GM20431 (cell line): ENCODE data around the gene SCMH1.

ENCODE experiments used
- in situ Hi-C: fragments of 300-500 bp; cut with MseI, MboI; formaldehyde crosslinking; loops from one replicate; pipeline ENCODE4 v1.15.0; 2020; ENCODE audit warnings: low sequenced_read_pairs; ENCODE audit not compliant: unreplicated experiment

The SCMH1 gene

GRCh38 chr1:41045740-41046139 is 196.4 kb downstream of the SCMH1 start:
- in situ Hi-C loops = no loop called here

GRCh38 chr1:41044187-41044586 is 197.9 kb downstream of the SCMH1 start:
- in situ Hi-C loops = no loop called here

DNA sequence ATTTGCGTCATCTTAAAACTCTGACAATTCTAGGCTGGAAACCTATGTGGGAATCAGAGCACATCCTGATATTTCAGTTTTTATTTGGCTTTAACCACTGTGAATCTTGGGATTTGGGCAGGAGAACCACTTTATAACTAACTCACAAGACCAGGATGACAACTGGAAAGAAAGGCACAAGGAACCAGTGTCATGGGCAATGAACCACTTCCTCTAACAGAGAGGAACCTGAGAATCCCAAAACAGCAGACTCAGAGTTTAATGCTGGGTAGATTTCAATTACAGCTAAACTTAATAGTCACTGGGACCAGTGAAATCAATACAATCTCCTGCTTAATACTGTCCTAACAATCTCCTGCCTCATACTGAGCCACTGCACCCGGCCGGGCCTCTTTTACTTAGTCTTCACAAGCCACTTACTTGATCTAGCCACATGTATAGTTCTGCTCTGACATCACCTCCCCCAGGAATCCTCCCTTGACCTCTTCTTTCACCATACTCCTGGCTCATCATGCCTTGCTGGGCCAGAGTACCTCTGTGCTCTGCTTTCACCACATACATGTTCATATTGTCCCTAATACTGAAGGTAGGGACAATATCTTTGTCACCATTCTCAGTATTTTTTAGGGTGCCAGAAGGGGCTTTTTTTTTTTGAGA is 200.4 kb downstream of the SCMH1 start:
- in situ Hi-C loops = no loop called here

DNA sequence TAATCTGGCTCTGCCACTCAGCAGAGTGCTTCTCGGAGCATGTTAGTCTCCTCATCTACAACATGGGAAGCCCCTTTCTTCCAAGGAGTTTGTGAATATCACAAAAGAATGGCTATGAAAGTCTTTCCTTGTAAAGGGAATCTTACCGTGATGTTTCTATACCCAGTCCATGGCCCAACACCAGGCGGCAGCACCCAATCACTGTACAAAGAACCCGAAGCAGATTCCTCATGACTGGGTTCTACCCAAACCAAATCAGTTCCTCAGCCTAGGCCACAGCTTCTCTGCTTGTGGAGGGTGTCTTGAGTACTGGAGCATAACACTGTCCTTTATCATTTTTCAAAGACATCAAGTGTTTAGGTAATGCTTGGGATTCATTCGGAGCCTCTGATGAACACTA is 204.0 kb downstream of the SCMH1 start:
- in situ Hi-C loops = no loop called here

DNA sequence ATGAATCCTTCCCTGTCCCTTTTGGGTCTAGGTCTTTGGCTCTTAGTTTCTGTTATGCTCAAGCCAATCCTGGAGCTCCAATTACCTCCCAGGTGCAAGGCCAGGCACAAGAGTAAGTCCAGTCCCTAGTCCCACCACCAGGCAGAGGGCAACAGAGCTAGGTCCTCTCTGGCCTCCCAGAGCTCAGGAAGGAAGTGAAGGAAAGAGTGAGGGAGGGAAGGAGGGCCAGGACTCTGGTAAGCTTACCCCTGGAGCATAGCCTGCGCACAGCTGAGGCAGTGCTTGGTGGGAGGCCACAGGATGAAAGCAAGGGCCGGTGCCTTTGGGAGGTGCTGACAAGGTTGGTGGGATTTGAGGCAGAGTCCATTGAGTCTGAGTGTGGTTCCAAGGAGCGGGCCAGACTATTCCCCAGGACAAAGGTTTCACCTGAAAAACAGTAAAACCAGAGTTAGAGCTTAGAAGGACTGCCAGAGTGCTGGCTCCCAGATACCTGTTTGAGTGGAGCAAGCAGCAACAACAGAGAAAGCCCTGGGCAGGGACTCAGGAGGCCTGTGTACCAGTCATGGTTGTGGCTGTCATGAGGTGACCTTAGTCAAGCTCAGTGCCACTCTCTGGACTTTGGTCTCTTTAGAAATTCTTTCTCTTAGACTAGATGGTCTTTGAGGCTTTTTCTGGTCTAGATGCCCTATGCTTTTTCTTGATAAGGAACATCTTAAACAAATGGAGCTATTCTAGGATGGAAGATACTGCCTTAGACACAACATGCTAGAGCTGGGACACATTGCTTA is 204.8 kb downstream of the SCMH1 start:
- in situ Hi-C loops = no loop called here

DNA sequence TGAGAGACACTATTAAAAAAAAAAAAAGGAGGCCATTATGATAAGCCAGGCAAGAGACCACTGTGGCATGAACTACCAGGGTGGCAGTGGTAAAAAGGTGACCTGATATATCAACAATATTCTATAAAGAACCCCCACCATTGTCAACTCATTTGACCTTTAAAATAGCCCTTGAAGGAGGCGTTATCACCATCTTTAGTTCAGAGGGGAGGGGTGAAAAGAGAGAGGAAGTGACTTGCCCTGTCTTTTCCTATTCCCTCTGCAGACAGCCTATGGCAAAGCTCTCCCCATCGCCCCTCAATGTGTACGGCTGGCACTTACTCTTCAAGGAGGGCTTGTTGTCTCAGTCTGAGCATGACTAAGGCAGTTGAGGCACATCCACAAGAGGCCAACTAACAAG is 208.8 kb downstream of the SCMH1 start:
- in situ Hi-C loops = no loop called here

GRCh38 chr1:41032147-41032546 is 210.0 kb downstream of the SCMH1 start:
- in situ Hi-C loops = no loop called here

DNA sequence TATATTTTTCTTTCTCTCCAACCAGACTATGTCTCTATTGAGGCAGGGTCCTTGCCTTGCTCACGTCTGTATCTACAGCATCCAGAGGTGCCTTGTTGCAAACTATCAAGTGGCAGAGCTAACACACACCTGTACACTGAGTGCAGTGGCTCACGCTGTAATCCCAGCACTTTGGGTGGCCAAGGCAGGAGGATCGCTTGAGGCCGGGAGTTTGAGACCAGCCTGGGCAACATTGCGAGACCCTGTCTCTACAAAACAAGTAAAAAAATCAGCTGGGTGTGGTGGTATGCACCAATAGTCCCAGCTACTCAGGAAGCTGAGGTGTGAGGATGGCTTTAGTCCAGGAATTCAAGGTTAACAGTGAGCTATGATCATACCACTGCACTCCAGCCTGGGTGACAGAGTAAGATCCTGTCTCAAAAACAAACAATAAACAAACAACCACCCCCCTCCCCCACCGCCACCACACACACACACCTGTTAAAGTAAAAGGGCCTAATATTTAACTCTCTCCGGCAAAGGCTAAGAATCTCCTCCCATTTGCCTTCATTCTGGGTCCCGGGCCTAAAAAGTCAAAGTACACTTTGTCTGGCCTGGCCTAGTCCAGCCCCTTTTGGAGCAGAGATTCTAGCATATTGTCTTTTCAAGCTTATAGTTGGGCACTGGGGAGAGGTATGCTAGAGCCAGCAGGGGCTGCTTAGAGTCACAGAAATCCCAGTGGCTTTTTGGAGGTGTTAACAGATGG is 211.1 kb downstream of the SCMH1 start:
- in situ Hi-C loops = no loop called here

DNA sequence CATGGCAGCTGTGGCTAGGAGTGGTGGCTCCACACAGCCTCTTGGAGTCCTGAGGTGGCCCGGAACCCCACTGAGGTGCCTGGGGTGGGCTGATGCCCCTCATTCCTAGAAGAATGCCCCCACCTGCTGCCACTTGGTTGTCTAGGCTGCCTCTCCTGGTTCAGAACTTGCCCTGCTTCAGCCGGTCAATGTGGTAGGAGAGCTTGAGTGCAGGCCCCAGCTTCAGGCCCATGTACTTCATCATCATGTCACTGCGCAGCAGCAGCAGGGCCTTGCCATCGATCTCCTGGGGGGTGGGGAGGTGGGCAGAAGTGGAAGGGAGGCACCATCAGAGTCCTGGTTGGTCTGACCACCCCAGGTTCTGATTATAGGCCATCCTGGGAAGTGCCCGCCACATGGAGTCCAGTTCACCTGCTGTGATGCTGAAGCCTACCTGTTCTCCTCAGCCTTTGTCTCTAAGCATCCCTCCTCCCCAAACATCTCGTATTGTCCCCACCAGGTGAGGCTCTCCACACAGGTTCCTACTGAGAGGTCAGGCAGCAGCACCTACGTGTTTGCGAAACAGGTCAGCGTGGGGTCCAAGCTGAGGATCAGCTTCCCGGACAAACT is 214.0 kb downstream of the SCMH1 start:
- in situ Hi-C loops = no loop called here

GRCh38 chr1:41025979-41026819 is 215.9 kb downstream of the SCMH1 start:
- in situ Hi-C loops = no loop called here

- in situ Hi-C loops = loop anchor here (25.0 kb wide), 1 partner anchor 212 kb away; the partner anchor contains the start of gene SCMH1
Observed at GRCh38 chr1:41024953-41025352, 217.2 kb downstream of the SCMH1 start.

GRCh38 chr1:41023279-41023990 is 218.7 kb downstream of the SCMH1 start:
- in situ Hi-C loops = loop anchor here (25.0 kb wide), 1 partner anchor 214 kb away; the partner anchor contains the start of gene SCMH1

- in situ Hi-C loops = loop anchor here (25.0 kb wide), 1 partner anchor 215 kb away; the partner anchor contains the start of gene SCMH1
Observed at GRCh38 chr1:41022424-41022823, 219.7 kb downstream of the SCMH1 start.

DNA sequence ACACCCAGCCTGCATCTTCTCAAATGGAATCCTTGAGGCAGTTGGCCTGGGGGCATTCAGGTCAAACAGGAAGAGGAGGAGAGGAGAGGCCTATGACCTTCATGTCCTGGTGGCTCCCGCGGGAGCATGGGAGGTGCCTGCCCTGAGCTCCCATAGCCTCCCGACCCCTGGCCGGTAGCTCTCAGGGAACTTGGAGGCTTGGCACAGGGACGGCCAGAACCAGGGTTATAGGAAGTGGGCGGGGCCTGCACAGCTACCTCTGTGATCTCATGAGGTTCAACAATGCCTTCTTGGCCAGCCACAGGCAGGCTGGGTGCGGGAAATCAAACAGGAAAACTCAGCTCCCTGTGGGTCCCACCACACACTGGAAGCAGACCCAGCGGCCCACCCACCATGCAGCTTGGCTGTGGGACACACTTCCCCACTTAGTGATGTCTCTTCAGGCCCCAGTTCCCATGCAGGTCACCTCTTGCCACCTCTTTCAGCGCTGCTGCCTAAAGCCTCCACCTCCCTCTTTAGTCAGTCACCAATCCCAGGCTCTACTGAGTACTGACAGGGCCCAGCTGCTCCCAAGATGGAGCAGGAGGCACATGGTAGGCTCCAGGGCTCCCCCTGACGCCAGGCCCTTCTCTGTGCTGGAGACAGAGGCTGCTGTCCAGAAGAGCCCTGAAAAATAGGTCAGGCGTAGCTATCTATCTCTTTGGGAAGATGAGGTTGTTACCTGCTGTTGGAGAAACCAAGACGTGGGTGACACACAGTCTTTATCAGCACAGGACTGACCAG is 220.4 kb downstream of the SCMH1 start, which contains the start of gene SLFNL1:
SLFNL1 (minus strand) TSS at position 200 of the 783 bp plus-strand sequence. CDS start 1,065 bp downstream, outside the sequence.
- in situ Hi-C loops = loop anchor here (25.0 kb wide), 1 partner anchor 216 kb away; the partner anchor contains the start of gene SCMH1

- in situ Hi-C loops = loop anchor here (25.0 kb wide), 1 partner anchor 217 kb away; the partner anchor contains the start of gene SCMH1
Observed at GRCh38 chr1:41020654-41021053, 221.5 kb downstream of the SCMH1 start.

GRCh38 chr1:41020109-41020576 is 222.0 kb downstream of the SCMH1 start:
- in situ Hi-C loops = loop anchor here (25.0 kb wide), 1 partner anchor 217 kb away; the partner anchor contains the start of gene SCMH1

- in situ Hi-C loops = loop anchor here (25.0 kb wide), 1 partner anchor 218 kb away; the partner anchor contains the start of gene SCMH1
Observed at GRCh38 chr1:41019353-41019745, 222.8 kb downstream of the SCMH1 start.
